C4-2B (cell line): Measurements from ENCODE around the gene TMEM18.

ENCODE experiments used
- ZFX ChIP-seq: fragments of 450-650 bp; IDR thresholded peaks from 2 replicates; pipeline ENCODE4 v1.6.1; 2017
- TF ChIP-seq, protein P1 (sequence below): fragments of 450-650 bp; conservative IDR thresholded peaks from 2 replicates; pipeline ENCODE4 v1.5.1; 2017; ENCODE audit warnings: mild to moderate bottlenecking

DNA sequence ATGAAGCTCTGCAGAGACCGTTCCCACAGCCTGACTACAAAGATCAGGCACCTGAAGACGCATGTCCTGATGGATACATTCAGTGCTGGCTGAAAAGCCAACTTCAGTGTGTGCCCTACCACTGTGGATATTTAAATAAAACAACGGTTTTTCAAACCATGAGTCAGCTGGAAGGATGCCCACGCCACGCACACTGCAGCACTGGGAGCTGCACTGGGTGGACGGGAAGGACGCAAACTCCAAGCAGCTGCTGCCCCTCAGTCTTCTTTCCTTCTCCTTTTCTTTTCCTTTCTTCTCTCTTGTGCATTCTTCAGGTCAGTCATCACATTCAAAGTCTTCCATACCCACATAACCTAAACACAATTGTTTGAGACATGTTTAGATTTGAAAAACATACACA lies 7.9 kb downstream of the TMEM18 start:
- TF ChIP-seq, protein P1, sequence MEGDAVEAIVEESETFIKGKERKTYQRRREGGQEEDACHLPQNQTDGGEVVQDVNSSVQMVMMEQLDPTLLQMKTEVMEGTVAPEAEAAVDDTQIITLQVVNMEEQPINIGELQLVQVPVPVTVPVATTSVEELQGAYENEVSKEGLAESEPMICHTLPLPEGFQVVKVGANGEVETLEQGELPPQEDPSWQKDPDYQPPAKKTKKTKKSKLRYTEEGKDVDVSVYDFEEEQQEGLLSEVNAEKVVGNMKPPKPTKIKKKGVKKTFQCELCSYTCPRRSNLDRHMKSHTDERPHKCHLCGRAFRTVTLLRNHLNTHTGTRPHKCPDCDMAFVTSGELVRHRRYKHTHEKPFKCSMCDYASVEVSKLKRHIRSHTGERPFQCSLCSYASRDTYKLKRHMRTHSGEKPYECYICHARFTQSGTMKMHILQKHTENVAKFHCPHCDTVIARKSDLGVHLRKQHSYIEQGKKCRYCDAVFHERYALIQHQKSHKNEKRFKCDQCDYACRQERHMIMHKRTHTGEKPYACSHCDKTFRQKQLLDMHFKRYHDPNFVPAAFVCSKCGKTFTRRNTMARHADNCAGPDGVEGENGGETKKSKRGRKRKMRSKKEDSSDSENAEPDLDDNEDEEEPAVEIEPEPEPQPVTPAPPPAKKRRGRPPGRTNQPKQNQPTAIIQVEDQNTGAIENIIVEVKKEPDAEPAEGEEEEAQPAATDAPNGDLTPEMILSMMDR: no peak
- no peak for TF ChIP-seq ZFX
